Activated effector memory CD4-positive, alpha-beta T cell treated with anti-CD3 and anti-CD28 coated beads, Interleukin-2, amount 50 U/mL, for 16 hours (primary cell): Measurements from ENCODE around the gene TAGLN2.

ENCODE experiments used
- DNase-seq: peaks from one replicate; pipeline ENCODE4 v3.0.0-alpha.2; 2020

Gene TAGLN2

GRCh38 chr1:159934136-159935039 is 9.1 kb upstream of the TAGLN2 start:
- no peak for DNase-seq

DNA sequence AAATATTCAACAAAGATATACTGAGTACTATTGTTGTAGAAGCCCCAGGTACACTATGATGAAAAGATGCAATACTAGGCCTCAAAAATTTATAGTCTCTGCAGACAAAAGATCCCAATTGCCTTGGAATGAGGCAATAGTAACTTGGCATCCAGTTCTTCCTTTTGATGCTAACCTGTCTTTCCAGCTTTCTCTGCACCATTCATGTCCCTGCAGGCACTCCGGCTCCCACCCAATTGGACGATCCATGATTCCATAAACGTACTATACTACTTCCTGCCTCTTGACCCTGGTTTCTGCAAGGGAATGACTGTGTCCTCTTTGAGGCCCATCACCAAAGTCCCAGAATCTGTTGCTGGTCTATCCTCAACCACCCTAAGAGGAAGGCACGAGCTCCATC is 8.0 kb upstream of the TAGLN2 start:
- DNase-seq, result no peak

DNA sequence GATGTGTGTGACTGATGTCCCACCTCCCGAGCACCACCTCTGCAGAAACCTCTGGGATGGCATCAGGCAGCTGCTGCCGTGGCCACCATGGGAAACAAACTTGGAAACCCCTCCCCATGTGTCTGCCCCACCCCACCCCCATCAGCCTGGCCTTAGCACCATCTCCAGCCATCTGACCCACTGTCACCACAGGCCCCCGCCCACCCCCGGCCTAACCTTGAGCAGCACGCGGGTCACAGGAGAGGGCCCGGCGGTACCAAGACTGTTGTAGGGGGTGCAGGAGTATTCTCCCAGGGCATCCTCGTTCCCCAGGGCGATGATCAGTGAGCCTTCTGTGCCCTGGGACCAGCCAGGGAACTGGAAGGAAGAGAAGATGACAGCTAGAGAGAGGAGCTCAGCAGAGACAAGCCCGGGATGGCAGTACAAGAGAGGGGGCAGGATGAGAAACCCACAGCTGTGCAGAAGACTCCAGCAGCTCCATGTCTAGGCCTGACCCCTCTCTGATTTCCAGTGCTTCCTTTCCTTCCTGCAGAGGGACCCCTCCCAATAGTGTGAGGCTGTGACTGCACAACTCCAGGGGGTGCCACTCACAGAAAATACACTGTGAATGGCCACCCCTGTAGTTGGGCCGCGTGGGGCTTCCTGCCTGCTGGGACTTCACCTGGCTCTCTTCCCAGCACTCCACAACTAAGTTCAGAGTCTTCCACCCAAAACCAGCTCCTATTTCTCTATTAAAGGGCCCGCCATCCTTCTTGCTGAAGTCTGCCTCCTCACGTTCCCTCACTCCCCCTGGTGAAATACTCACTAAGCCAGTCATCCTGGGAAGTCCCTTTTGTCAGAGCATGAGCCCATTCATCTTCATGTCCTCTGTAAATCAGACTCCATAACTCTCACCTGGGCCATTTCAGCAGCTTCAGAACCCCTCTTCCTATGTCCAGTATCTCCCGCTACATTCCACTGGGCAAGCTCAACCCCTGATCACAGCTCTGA is 7.3 kb upstream of the TAGLN2 start:
- DNase-seq, result no peak

DNA sequence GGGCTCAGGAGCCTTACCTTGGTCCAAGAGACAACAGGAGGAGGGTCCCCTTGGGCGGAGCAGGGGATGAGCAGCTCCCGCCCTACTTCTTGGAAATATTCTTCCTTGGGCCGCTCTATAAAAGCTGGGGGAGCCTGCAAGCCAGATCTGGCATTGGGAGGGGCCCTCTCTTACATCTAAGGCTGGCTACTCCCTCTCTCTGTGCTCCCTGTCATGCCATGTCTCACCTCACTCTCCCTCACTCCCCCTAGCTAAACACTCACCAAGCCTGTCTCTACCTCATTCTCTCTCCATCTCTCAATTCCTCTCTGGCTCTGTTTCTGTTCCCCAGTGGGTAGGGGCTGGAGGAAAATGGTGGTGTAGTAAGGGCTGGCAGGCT is 6.5 kb upstream of the TAGLN2 start:
- no peak for DNase-seq

DNA sequence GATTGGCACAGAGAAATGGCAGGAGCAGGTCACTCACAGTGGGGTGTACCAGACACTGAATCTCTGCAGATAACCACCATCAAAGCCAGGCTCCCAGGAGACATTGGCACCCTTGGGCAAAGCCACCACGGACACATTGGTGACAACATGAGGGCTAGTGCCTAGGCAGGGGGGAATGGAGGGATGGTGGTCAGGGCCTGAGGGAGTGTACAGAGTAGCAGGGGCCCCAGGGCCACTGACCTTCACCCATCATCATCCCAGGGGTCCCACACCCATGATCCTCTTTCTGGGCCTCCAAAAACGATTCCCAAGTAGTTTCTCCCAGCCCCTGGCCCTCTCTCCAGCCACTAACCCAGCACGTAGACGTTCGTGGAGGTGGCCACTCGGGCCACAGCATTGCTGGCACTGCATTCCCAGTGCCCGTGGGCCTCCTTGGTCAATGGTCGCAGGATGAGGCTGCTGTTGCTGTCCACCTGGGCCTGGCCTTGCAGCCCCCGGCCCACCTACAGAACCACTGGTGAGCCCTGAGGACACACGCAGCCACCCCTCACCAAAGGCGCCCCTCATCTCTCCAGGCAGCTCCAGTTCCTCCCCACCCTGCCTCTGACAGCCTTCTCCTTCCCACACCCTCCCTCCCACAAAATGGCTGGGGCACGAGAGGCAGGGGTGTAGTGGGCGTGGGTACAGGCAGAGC is 5.9 kb upstream of the TAGLN2 start:
- no peak for DNase-seq

GRCh38 chr1:159930634-159931033 is 5.3 kb upstream of the TAGLN2 start:
- no peak for DNase-seq

DNA sequence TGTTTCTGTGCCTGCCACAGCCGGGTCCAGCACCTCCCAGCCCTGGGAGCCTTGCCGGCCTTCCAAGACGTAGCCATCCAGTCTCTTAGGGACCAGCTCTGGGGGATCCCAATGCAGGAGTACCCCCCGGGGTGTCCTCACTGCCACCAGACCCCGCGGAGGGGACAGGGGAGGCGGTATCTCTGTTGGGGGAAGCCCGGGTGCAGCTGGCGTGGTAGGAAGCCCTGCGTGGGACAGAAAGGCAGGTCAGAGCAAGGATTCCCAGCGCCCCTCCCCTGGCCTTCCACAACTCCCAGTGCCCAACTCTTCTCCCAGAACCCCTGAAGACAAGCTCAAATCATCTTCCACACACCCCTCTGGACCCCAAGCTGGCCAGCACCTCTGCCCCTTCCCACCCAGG is 4.9 kb upstream of the TAGLN2 start:
- no peak for DNase-seq

DNA sequence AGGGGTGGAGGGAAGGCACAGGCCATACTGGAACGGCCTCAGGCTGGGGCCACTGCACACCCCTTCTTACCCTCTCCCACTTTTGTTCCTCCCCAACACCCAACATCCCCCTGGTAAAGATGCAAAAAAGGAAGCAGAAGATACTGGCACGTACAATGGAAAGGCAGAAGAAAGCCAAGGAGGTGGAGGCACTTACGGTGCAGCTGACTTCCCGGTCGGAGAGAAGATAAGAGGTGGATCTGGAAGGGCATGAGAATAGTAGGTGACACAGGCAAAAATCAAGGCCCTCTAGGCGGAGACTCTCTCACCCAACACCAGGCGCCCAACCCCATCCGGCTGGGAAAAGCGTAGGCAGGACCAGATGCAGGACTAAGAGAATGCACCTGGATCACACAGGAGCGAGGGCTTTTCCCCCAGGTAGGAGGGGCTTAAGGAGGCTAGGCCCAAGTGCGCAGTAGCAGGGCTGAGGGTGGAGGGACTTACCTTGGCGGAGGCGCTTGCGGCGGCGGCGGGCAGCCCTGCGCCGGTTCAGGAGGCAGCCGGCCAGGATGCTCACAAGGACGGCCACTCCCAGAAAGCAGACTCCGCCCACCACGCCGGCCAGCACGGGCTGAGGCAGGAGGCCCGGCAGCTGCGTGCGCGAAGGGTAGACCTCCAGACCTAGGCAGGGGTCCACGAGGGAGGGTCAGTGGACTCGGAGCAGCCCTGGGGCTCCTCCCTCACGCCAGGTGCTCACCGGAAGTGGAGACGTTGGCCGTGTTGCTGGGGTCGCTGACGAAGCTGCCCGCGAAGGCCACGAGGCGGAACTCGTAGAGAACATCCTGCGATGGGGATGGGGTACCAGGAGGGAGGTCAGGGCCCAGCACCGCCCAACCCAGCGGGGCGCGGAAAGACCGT is 4.1 kb upstream of the TAGLN2 start:
- DNase-seq, result no peak

- DNase-seq, result no peak
Measured at GRCh38 chr1:159928491-159929050, 3.3 kb upstream of the TAGLN2 start.

DNA sequence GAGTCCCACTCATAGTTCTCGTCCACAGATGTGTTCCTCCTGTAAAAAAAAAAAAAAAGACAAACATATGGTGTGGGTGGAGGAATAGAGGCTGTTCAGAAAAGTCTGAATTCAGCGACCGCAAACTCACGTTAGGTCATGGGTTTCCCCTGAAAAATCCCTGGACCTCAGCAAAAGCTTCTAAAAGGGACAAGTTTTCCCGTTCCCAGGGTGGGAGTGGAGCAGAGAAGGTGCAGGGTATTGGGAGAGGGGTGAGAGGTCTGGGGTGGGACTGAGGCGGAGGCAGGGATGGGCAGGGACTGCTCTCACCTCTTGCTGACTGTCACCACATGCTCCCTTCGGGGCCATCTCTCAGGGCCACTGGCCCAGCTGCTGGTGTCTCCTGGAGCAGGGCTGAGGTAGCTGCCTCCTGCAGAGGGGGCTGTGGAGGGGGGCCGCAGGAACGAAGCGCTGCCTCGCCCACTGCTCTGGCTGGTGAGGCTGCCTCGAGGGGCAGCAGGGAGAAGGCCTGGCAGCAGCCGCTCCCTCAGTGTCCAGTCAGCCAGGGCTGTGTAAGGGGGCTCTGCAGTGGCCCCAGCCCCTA is 2.6 kb upstream of the TAGLN2 start:
- no peak for DNase-seq

DNA sequence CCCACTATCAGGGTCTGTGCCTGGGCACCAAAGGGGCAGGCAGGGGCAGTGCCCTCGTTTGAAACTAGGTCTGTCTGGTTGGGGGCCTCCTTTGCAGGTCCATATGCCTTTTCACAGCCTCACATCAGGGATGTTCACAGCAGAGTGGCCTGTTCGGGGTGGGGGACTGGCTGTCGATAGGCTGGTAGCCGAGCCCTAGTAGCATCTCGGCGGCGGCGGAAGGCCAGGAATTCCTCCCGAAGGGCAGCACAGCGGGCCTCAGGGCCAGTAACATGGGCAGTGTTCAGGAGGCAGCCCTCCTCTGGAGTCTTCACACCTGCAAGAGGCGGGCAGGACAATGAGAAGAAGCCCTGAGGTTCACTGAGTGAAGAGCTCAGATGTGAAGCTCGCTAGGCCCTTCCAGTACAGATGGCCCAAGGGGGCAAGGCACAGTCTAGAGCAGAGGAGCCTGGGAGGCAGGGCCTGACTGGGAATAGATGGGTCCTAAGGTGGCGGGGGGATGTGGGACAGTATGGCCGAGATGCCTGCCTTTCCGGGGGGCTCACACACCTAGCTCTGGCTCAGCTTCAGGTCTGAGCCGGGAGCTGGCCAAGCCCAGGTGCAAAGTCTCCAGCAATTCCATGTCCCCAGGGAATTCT is 2.0 kb upstream of the TAGLN2 start:
- DNase-seq, result no peak

GRCh38 chr1:159925719-159926078 is 392 bp upstream of the TAGLN2 start:
- no peak for DNase-seq

- DNase-seq, result peak; percentile 87
Measured at GRCh38 chr1:159924025-159924790, 1.1 kb downstream of the TAGLN2 start.

DNA sequence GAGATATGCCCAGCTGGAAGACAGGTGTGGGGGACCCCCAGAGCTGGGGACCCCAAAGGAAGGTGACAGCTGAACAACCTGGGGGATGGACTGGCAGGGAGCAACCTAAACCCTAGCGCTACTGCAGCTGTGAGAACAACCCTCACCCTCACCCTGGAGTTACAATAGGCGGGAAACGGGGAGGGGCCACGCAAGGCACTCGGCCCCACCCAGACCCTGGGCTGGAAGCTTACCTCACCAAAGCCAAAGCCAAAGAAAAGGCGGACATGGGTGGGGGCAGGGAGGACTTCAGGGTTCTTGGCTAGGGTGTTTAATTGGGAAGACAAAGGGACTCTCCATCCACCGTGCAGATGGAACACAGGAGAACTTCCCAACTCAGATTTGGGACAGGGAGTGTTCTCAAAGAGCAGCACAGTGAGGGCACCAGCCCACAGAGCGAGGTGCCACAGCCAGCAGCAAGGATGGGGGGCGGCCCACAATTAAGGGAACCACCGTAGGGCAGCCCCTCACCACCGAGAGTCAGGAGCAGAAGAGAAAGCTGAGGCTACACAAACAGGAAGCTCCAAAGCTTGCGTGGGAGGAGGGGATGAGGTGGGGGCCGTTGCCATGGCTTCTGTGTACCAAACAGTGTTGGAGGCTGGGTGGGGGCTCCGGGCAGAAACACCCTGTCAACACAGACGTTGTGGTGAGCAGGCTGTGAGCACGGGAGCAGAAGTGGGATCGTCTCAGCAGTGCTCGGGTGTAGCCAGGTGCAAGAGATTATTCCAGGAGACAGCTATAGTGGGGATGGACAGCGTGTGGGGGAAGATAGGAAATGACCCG is 1.9 kb downstream of the TAGLN2 start:
- peak; percentile 94 for DNase-seq

- no peak for DNase-seq
Measured at GRCh38 chr1:159922511-159923202, 2.6 kb downstream of the TAGLN2 start.

- no peak for DNase-seq
Measured at GRCh38 chr1:159921700-159922504, 3.4 kb downstream of the TAGLN2 start.

GRCh38 chr1:159921251-159921650 is 4.1 kb downstream of the TAGLN2 start:
- no peak for DNase-seq

GRCh38 chr1:159920651-159921050 is 4.7 kb downstream of the TAGLN2 start:
- no peak for DNase-seq
